ENCODE measurements around the gene TEAD1.

TEAD1 gene

GRCh38 chr11:12963051-12963450 lies 288.8 kb downstream of the TEAD1 start:
- no peak for DNase-seq

DNA sequence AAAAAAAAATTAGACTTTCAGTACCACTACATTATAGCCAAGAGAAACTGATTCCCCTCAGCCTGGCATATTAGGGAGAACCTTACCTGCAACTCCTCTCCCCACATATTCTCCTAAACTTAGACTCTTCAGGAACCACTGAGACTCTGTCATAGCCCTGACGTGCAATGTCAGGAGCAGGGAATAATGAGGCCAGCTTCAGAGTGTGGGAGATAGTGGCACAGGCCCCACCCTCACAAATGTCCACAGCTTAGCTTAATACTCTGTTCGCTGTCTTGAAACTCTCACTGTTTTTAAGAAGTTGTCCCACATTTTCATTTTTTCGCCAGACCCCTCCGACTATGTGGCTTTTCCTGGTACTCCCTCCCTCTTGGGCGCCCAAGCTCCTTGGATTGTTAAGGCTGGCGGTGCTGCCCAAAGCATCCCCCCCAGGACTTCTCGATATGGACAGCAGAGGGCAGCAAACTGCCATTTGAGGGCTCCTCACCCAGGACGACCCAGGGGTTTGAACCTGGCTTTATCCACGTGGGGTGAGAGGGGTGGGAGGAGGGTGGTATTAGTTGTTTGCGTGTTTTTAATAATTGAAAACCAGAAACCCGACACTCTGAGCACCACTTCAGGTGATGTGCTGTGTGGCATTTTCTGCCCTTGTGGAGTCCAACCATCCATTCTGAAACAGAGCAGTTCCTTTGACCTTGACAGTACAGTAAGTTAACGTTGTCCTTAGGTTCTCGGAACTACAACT lies 289.7 kb downstream of the TEAD1 start:
- DNase-seq, result peak; percentile 81

GRCh38 chr11:12964650-12965049 lies 290.4 kb downstream of the TEAD1 start:
- no peak for DNase-seq

DNA sequence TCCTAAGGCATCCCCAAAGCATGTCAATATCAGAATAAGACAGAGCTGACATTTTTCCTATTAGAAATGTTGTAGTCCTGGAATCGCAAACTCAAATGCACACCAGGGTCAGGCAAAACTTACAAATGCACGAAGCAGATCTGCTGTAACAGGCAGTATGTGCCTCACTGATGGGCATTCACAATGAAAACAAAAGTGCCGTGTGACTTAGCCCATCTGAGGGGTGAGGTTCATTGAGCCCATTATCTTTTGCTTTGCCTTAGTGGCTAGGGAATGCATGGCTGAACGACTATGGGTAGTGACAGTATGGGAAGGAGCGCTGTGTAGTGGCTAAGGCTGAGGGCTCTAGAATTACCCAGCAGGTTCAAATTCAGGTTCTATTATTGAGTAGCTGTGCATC lies 291.8 kb downstream of the TEAD1 start:
- no peak for DNase-seq

DNA sequence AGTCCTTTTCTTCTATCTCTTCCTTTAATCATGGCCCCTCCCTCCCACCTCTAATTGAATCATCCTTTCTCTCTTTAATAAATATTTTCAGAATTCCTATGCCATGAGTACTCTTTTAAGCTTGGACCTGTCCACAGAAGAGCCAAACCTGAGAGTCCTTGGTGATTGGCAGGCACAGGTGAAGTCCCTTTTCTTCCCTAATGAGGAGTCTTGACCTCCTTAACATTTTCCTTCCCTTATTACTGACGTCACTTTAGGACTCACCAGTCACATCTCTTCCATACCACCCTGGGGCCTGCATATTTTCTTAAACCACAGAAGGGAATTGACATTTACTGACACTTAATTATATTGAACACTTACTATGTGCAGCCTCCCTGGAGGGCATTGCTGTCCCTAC lies 293.9 kb downstream of the TEAD1 start:
- no peak for DNase-seq

DNA sequence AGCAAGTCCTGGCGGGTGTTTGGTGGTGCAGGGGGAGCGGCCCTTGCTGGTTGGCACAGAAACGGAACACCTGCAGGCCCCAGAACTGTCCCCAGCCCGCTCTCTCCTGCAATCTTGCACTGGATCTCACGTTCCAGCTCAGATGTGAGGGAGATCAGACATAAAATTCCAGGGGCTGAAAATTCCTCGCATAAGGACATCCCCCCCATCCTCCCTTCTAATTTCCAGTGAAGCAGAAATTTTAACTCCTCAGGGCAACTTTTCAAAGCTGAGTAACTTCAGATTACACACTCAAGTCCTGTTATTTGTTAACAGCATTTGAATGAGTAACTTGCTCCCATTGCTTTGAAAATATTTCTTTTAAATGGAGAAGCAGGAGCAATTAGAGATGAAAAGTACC lies 294.6 kb downstream of the TEAD1 start:
- no peak for DNase-seq

GRCh38 chr11:12971955-12972354 lies 297.7 kb downstream of the TEAD1 start:
- DNase-seq, result no peak

DNA sequence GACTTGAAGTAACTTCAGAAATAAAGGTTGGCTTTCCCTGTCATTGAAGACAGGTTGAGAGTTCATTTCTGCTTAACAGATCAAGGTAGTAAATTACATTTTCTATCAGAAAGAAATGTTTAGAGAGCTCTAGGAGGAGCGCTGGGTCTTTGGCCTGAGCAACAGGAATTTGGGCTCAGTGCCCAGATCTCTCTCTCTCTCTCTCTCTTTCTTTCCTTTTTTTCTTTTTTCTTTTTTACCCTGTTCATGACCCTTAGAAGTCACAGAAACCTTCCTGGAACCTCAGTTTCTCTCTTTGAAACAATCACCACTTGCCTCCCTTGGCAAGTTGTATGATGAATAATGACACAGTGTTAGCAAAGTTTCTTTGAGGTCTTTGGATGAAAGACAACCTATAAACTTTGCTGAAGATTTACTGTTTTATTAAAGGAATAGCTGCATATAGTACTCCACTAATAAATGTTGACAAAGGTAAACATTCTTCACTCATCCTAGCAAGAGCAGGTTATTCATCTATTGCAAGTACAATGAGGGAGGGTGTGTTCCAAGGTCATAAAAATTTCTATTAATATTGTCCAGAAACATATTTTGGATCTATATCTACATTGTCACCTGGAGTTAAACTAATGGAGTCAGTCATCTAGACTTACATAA lies 299.4 kb downstream of the TEAD1 start:
- DNase-seq, result no peak

DNA sequence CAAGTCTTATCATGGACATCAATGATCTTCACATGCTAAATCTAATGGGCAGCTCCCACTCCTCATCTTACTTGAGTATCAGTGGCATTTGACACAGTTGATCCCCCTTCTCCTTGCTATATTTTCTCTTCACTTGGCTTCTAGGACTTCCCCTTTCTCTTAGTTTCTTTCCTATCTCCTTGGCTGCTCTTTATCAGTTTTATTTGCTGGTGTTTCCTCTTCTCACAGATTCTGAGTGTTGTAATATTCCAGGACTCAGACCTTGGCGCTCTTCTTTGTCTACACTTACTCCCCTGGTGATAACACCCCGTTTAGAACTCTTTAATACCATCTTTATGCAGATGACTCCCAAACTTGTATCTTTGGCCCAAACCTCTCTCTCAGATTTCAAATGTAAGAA lies 301.0 kb downstream of the TEAD1 start:
- no peak for DNase-seq

DNA sequence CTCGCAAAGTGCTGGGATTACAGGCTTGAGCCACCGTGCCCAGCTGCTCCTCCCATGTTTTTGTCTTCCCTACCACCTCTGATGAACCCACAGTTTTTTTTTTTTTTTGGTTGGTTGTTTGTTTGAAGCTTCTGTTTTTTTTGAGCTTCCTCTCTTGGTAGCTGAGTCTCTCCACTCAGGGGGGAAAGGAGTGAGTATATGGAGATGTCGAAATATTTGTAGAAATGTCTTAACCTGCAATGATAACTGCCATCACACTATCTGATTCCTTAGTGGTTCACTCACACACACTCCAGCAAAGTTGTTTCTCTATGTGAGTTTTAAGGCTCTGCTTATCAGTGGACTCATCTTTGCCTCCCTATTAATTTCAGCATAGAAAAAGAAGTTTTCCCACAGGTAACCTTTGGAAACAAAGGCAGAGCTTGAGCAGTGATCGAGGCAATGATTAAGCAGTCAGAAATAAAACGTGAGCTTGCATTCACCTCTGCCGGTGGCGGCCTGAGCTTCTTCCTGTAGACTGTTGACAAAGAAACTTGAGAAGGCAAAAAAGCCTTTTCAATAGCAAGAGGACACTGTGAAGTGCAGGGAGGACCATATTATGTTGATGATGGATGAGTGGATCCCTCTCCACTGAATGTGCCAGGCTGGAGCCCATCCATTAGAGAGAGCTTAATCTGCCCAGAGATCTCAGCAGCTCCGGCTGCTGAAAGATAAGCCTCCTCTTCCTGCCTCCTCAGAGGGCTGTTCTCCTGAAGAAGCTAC lies 305.9 kb downstream of the TEAD1 start:
- no peak for DNase-seq

- no peak for DNase-seq
These were observed 307.7 kb downstream of the TEAD1 start for GRCh38 chr11:12981676-12982522.

DNA sequence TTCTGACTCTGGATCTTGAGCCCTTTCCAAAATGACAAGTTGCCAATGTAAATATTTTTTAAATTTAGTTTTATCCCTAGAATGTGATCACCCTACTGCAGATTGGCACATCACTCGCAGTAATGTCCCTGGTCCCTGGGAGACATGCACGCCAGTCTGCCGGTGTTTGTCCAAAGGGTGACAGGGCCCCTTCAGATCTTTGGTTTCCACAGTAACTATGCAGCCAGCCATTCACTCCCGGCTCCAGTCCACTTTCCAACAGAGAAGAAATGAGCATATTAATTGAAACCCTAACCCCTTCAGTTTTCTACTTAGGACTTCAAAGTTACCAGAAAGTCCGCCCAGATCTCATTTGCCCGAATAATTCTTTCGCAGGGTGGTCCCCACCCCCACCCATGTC lies 309.1 kb downstream of the TEAD1 start:
- DNase-seq, result no peak

DNA sequence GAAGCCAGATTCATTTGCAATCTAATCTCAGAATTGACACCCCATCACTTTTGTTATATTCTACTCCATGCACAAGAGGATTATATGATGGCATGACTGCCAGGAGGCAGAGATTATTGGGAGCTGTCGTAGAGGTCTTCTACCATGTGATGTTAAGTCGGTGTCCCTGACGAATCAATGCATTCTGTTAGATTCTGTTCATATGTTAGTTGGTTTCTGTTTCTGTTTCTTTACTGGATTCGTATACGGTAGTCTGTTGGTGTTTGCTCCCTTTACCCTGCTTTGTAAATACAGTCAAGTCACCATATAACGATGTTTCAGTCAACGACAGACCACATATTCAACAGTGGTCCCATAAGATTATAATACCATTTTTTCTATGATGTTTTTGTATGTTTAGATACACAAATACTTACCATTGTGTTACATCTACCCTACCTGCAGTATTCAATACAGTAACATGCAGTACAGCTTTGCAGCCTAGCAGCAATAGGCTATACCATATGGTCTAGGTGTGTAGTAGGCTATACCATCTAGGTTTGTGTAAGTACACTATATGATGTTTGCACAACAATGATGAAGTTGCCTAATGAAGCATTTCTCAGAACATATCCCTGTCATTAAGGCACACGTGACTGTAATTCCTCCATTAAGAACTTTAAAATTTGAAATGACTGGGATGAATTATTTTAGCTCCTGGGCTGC lies 312.1 kb downstream of the TEAD1 start:
- no peak for DNase-seq

DNA sequence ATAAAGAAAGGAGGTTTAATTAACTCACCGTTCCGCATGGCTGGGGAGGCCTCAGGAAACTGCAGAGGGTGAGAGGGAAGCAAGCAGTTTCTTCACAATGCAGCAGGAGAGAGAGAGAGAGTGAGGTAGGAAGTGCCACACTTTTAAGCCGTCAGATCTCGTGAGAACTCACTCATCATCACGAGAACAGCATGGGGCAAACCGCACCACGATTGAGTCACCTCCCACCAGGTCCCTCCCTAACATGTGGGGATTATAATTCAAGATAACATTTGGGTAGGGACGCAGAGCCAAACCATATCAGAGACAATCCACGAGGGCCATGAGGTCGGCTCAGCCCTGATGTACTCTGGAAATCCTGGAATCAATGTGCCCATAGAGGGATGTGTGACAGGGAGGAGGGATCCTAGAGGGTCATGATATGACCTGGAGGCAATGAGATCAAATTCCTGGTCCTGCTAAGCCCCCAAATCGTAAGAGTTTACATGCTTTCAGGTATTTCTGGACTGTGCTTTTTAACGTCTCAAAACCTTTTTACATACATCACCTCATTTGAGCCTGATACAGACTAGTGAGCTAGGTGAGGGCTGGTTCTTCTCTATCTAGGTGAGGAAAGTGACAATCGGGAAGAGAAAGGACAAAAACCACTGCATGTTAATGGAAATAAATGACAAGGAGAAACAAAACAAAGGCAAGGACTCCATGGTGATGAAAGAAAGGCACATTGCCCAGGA lies 315.4 kb downstream of the TEAD1 start:
- DNase-seq, result no peak

DNA sequence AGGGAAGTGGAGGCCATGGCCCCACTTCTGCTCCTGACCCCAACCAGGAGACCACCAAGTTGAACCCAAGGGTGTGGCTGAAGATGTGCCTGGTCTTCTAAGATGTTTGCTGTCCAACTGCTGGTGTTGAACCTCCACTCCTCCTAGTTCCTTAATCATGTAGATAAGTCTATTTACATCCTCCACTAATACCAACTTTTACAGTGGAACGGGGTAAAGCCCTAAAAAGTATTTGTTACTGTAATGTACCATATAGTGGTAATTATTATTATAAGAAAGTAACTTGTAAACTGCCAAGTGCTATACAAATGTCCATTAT lies 315.9 kb downstream of the TEAD1 start:
- DNase-seq, result no peak

DNA sequence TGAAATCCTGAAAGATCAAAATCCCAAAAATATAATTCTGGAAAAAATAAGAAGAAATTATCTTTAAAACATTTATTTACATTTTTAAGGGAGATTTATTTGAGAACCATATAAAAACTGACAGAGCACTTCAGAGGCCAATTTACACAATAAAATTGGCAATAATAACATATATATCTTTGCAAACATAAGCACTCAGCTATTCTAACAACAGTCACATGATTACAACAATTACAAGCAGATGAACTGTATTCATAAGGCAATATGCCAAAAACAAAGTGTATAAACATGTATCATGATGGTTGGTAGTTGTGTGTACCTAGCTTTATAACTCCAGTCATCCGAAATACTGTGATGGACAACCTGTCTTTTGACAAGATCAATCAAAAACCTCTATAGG lies 317.2 kb downstream of the TEAD1 start:
- no peak for DNase-seq

GRCh38 chr11:12993626-12994025 lies 319.4 kb downstream of the TEAD1 start:
- DNase-seq, result no peak

Measured in stimulated activated CD8-positive, alpha-beta memory T cell treated with anti-CD3 and anti-CD28 coated beads, Interleukin-4, amount 100 ng/mL, for 48 hours (primary cell).